Measurements from ENCODE around the gene HPCAL4.

The HPCAL4 gene

DNA sequence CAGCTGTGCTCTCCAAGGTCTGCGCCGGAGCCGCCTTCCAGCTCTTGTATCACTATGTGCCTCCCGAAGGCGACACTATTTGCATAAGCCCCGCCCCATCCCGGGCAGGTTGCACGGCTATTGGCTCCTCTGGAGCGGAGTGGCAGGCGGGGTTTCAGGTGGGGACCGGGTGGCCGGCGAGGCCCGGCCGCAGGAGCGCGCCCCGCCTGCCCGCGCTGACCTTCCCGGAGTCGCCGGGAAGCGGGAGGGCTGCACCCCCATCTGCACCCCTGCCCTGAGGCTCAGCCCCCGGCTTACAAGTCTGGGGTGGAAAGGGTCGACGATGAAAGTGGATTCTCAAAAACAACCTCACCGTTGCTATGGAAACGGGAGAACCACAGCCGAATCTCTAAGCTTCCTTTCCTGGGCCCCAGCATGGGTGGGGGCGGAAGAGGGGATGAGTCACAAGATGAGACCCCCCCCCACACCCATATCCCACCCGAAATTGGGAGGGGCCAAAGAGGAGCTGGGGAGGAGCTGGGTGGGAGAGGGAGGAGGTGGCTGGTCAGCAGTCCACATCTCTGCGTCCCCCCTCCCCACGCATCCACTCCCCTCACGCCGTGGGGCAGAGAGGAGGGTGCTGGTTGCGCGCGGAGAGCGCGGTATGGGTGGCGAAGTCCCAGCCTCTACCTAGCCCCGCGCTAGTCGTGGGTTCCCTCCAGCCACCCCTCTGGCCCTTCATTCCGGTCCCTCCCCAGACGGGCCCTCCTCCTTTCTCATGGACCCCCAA, at the start of gene HPCAL4:
HPCAL4 (minus strand) TSS at position 51 of the 769 bp plus-strand sequence. CDS start 6,830 bp downstream, outside the sequence.
- TF ChIP-seq, protein P1, sequence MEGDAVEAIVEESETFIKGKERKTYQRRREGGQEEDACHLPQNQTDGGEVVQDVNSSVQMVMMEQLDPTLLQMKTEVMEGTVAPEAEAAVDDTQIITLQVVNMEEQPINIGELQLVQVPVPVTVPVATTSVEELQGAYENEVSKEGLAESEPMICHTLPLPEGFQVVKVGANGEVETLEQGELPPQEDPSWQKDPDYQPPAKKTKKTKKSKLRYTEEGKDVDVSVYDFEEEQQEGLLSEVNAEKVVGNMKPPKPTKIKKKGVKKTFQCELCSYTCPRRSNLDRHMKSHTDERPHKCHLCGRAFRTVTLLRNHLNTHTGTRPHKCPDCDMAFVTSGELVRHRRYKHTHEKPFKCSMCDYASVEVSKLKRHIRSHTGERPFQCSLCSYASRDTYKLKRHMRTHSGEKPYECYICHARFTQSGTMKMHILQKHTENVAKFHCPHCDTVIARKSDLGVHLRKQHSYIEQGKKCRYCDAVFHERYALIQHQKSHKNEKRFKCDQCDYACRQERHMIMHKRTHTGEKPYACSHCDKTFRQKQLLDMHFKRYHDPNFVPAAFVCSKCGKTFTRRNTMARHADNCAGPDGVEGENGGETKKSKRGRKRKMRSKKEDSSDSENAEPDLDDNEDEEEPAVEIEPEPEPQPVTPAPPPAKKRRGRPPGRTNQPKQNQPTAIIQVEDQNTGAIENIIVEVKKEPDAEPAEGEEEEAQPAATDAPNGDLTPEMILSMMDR (conservative IDR thresholded peaks at IDR 0.05; ENCODE audit: control insufficient read depth, insufficient read depth, low read depth, low read length): no peak
- peak; percentile 43 for DNase-seq (ENCODE audit: low read depth)
- no peak within 1 kb of the TSS for H3K4me3 ChIP-seq (ENCODE audit: control insufficient read depth, low read depth, low read length)

- H3K4me3 ChIP-seq (ENCODE audit: control insufficient read depth, low read depth, low read length): peak within 1 kb of the TSS; percentile 95
- DNase-seq (ENCODE audit: low read depth): peak; percentile 86
- TF ChIP-seq, protein P1 (conservative IDR thresholded peaks at IDR 0.05; ENCODE audit: control insufficient read depth, insufficient read depth, low read depth, low read length): no peak
Measured at GRCh38 chr1:39738622-39739366, 47.6 kb upstream of the HPCAL4 start, which contains the start of gene PPIE. Gene PPIE (plus strand): TSS chr1:39738882. CDS start chr1:39738901, 19 bp downstream.

- TF ChIP-seq, protein P1 (conservative IDR thresholded peaks at IDR 0.05; ENCODE audit: control insufficient read depth, insufficient read depth, low read depth, low read length): no peak
- no peak overlapping the region for H3K4me3 ChIP-seq (ENCODE audit: control insufficient read depth, low read depth, low read length)
- peak; percentile 89 for DNase-seq (ENCODE audit: low read depth)
Measured at GRCh38 chr1:39737546-39738169, 46.4 kb upstream of the HPCAL4 start.

- TF ChIP-seq, protein P1 (conservative IDR thresholded peaks at IDR 0.05; ENCODE audit: control insufficient read depth, insufficient read depth, low read depth, low read length): no peak
- DNase-seq (ENCODE audit: low read depth): no peak
- H3K4me3 ChIP-seq (ENCODE audit: control insufficient read depth, low read depth, low read length): no peak overlapping the region
Measured at GRCh38 chr1:39735731-39736130, 44.5 kb upstream of the HPCAL4 start.

GRCh38 chr1:39733161-39733560, 41.9 kb upstream of the HPCAL4 start:
- TF ChIP-seq, protein P1 (conservative IDR thresholded peaks at IDR 0.05; ENCODE audit: control insufficient read depth, insufficient read depth, low read depth, low read length): no peak
- no peak overlapping the region for H3K4me3 ChIP-seq (ENCODE audit: control insufficient read depth, low read depth, low read length)
- no peak for DNase-seq (ENCODE audit: low read depth)

- DNase-seq (ENCODE audit: low read depth): no peak
- TF ChIP-seq, protein P1 (conservative IDR thresholded peaks at IDR 0.05; ENCODE audit: control insufficient read depth, insufficient read depth, low read depth, low read length): no peak
- no peak overlapping the region for H3K4me3 ChIP-seq (ENCODE audit: control insufficient read depth, low read depth, low read length)
Measured at GRCh38 chr1:39732730-39733129, 41.5 kb upstream of the HPCAL4 start.
